GM06990 (cell line): ENCODE measurements around the gene HS3ST5.

Source experiments
- DNase-seq: peaks from one replicate; pipeline ENCODE4 v3.0.0-alpha.2; 2011; ENCODE audit not compliant: insufficient read length; ENCODE audit errors: extremely low read depth
- H3K27me3 ChIP-seq: replicated peaks from 2 replicates; pipeline ENCODE4 v1.6.0; 2011; ENCODE audit warnings: low read length; ENCODE audit not compliant: control insufficient read depth, insufficient read depth
- H3K36me3 ChIP-seq: 2 replicates; pipeline ENCODE4 v1.5.1; 2011; ENCODE audit warnings: low read length; ENCODE audit not compliant: control insufficient read depth, insufficient read depth
- H3K4me3 ChIP-seq: replicated peaks from 2 replicates; pipeline ENCODE4 v1.5.1; 2011; ENCODE audit warnings: low read depth, mild to moderate bottlenecking, control low read depth, low read length
- CTCF ChIP-seq: IDR thresholded peaks from 2 replicates; pipeline ENCODE4 v1.5.1; 2011; ENCODE audit warnings: low read length, control low read depth, mild to moderate bottlenecking, inconsistent platforms; ENCODE audit not compliant: insufficient read depth, poor library complexity, severe bottlenecking

HS3ST5 gene

GRCh38 chr6:114064862-114065261 is 278.0 kb downstream of the HS3ST5 start:
- no peak overlapping the region for H3K4me3 ChIP-seq
- TF ChIP-seq CTCF = no peak
- no peaks in the 10 kb centered on the region; the same call in 1 of the 2 replicates for H3K27me3 ChIP-seq
- no peaks in the 10 kb centered on the region for H3K36me3 ChIP-seq
- no peak for DNase-seq

- no peak for DNase-seq
Observed at GRCh38 chr6:114063956-114064355, 278.9 kb downstream of the HS3ST5 start.

GRCh38 chr6:114062199-114062598 is 280.6 kb downstream of the HS3ST5 start:
- TF ChIP-seq CTCF = no peak
- Histone ChIP-seq H3K27me3 (no peaks in the 10 kb centered on the region; the same call in 1 of the 2 replicates), H3K36me3 (no peaks in the 10 kb centered on the region), H3K4me3 (no peak overlapping the region)
- DNase-seq = no peak

More at GRCh38 chr6:114063956-114064355, 278.9 kb downstream of the HS3ST5 start:
- no peak for TF ChIP-seq CTCF
- H3K4me3 ChIP-seq = no peak overlapping the region
- H3K36me3 ChIP-seq = no peaks in the 10 kb centered on the region
- no peaks in the 10 kb centered on the region; the same call in 1 of the 2 replicates for H3K27me3 ChIP-seq

- no peak for DNase-seq
- no peak for TF ChIP-seq CTCF
- Histone ChIP-seq H3K4me3 (no peak overlapping the region), H3K27me3 (no peaks in the 10 kb centered on the region; the same call in 1 of the 2 replicates), H3K36me3 (no peaks in the 10 kb centered on the region)
Observed at GRCh38 chr6:114061741-114062140, 281.1 kb downstream of the HS3ST5 start.

- no peak for DNase-seq
- no peak overlapping the region for H3K4me3 ChIP-seq
- no peak for TF ChIP-seq CTCF
- no peaks in the 10 kb centered on the region for H3K36me3 ChIP-seq
- H3K27me3 ChIP-seq = no peaks in the 10 kb centered on the region; the same call in 1 of the 2 replicates
Observed at GRCh38 chr6:114061116-114061515, 281.7 kb downstream of the HS3ST5 start.

- Histone ChIP-seq H3K4me3 (no peak overlapping the region), H3K36me3 (no peaks in the 10 kb centered on the region), H3K27me3 (no peaks in the 10 kb centered on the region; the same call in 1 of the 2 replicates)
- no peak for TF ChIP-seq CTCF
- DNase-seq = no peak
Observed at GRCh38 chr6:114058435-114058834, 284.4 kb downstream of the HS3ST5 start.
